ENCODE results near the gene APOA1.

DNA sequence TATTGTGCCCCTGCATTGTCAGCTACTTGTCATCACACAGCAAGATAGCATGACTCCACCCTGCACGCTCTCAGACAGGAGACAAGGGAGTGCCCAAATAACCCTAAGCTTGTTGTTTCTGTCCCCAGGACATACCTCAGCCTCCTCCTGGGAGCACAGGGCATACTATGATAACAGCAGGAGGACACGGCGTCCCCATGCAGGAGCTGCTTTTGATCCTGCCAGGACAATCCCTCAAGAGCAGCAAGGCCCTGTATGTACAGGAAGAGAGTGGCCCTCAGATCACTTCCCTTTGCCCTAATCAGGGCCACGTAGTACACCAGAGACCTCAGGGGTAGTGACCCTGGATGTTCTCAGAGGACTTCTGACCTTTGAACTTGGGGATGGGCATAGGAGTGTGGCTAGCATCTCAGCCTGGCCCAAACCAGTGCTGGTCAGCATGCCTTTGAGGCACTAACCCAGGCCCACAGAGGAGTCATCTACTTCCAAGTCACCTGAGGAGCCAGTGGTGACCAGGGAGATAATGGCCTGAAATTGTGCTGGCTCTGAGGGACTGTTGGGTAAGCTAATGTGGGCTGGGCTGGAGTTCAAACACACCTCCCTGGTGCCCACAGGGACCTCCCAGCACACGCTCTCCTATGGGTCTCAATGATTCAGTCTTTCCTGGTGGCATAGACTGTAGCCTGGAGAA is 23.5 kb downstream of the APOA1 start:
- TF ChIP-seq EZH2 (IDR thresholded peaks at IDR 0.05; ENCODE audit: low read length), result no peak
- TF ChIP-seq, protein P1, sequence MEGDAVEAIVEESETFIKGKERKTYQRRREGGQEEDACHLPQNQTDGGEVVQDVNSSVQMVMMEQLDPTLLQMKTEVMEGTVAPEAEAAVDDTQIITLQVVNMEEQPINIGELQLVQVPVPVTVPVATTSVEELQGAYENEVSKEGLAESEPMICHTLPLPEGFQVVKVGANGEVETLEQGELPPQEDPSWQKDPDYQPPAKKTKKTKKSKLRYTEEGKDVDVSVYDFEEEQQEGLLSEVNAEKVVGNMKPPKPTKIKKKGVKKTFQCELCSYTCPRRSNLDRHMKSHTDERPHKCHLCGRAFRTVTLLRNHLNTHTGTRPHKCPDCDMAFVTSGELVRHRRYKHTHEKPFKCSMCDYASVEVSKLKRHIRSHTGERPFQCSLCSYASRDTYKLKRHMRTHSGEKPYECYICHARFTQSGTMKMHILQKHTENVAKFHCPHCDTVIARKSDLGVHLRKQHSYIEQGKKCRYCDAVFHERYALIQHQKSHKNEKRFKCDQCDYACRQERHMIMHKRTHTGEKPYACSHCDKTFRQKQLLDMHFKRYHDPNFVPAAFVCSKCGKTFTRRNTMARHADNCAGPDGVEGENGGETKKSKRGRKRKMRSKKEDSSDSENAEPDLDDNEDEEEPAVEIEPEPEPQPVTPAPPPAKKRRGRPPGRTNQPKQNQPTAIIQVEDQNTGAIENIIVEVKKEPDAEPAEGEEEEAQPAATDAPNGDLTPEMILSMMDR (optimal IDR thresholded peaks at IDR 0.05 in 1 of 3, IDR thresholded peaks at IDR 0.05 in 1 of 3, conservative IDR thresholded peaks at IDR 0.05 in 1 of 3; ENCODE audit: extremely low read depth in 1 of 3, insufficient read depth in 2 of 3, low read length in 3 of 3), result no peak
